ENCODE results near the gene TBC1D8.
"Not testable (repeated sequence)": the region's sequence is repeated elsewhere in the genome, so short reads cannot be mapped to it uniquely, and the experiment has no call there.

TBC1D8 gene

GRCh38 chr2:101057051-101057933, 93.9 kb downstream of the TBC1D8 start:
- no peak for DNase-seq

- DNase-seq, result no peak
Observed at GRCh38 chr2:101053117-101053516, 98.1 kb downstream of the TBC1D8 start.

- no peak for DNase-seq
Observed at GRCh38 chr2:101052147-101052546, 99.0 kb downstream of the TBC1D8 start.

GRCh38 chr2:101050886-101051285, 100.3 kb downstream of the TBC1D8 start:
- not testable (repeated sequence) for DNase-seq

- no peak for DNase-seq
Observed at GRCh38 chr2:101048756-101049155, 102.4 kb downstream of the TBC1D8 start.

GRCh38 chr2:101047774-101048173, 103.4 kb downstream of the TBC1D8 start:
- DNase-seq, result no peak

GRCh38 chr2:101047075-101047766, 104.0 kb downstream of the TBC1D8 start:
- no peak for DNase-seq

GRCh38 chr2:101045330-101045729, 105.9 kb downstream of the TBC1D8 start:
- DNase-seq, result no peak

- DNase-seq, result no peak
Observed at GRCh38 chr2:101041413-101041812, 109.8 kb downstream of the TBC1D8 start.

GRCh38 chr2:101040761-101041160, 110.4 kb downstream of the TBC1D8 start:
- no peak for DNase-seq

GRCh38 chr2:101040072-101040471, 111.1 kb downstream of the TBC1D8 start:
- no peak for DNase-seq

- DNase-seq, result no peak
Observed at GRCh38 chr2:101038455-101039255, 112.5 kb downstream of the TBC1D8 start.

GRCh38 chr2:101037161-101037755, 113.9 kb downstream of the TBC1D8 start:
- no peak for DNase-seq

- no peak for DNase-seq
Observed at GRCh38 chr2:101036562-101036961, 114.6 kb downstream of the TBC1D8 start.

GRCh38 chr2:101032084-101032776, 119.0 kb downstream of the TBC1D8 start:
- no peak for DNase-seq

- DNase-seq, result no peak
Observed at GRCh38 chr2:101030866-101031554, 120.2 kb downstream of the TBC1D8 start.

- no peak for DNase-seq
Observed at GRCh38 chr2:101027852-101028251, 123.3 kb downstream of the TBC1D8 start.

GRCh38 chr2:101026923-101027469, 124.2 kb downstream of the TBC1D8 start:
- DNase-seq, result no peak

- DNase-seq, result no peak
Observed at GRCh38 chr2:101026253-101026701, 124.9 kb downstream of the TBC1D8 start.

GRCh38 chr2:101025561-101025960, 125.6 kb downstream of the TBC1D8 start:
- no peak for DNase-seq

Data from stimulated activated CD4-positive, alpha-beta T cell treated with anti-CD3 and anti-CD28 coated beads, Interleukin-12 subunit alpha, Interleukin-12 subunit beta, amount 100 ng/mL, for 4 hours (primary cell).